HG02798 (cell line): Measurements from ENCODE around the gene MGST1.

Experiments used
- ATAC-seq: cut with Tn5 transposase; IDR thresholded peaks from one replicate; pipeline ENCODE4 v1.9.1; 2021; ENCODE audit warnings: mild to moderate bottlenecking; ENCODE audit not compliant: unreplicated experiment, poor library complexity

Gene MGST1

DNA sequence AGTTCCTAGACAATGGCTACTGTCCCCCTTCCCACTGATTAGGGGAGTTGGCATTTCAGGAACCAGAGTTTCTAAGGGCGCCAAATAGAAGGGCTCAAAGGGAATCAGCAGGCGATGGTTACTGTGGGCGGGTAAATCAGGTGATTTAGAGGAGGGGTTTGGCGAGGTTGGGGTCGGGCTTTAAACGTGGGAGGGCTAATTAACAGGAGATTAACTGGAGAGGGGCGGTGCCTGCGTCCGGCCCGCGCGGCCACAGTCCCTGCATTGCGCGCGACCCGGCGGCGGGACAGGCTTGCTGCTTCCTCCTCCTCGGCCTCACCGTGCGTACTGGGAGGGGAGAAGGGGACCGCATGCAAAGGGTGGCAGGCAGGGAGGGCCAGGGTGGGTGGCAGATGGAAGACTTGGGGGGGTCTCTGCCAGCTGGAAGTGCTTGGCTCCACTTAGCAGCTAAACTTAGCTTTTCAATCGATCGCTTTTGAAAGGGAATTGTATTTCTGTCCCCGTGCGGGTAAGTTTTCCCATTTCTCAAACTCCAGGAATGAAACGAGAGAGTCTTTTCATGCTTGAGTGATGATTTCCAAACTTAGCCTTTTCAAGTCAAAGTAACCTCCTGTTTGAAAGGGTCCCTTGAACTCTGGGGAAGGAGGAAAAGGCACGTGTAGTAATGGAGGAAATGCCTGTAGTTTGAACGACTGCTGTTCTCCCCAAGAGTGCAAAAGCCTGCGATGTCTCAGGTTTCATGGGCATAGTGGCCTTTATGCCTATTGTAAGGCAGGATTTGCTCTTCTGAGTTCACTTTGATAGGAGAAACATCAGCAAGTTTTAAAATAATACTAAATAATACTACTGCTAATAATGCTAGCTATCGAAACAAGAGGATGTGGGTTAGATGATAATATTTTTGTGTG is at the start of gene MGST1:
Gene MGST1, plus strand, starts transcription at position 255 of the 908 bp plus-strand sequence. CDS start 6,608 bp downstream, outside the sequence.
- ATAC-seq = peak; percentile 66

DNA sequence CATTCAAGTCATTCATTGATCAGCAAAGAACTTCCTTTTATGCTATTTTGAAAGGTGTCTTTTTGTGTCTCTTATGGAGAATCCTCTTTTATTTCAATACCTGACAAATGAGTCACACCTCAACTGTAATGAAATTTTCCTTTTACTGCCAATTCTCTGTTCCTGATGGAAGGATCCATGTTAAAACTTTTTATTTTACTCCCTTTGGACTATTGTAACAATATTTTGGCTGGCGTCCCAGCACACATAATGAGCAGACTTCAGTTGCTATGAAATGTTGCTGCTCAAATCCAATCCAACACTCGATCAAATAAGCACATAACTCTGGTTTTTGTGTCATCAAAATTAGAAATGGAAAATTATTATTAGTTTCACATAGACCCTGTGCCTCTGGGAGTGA is 48.0 kb upstream of the MGST1 start:
- ATAC-seq = no peak

DNA sequence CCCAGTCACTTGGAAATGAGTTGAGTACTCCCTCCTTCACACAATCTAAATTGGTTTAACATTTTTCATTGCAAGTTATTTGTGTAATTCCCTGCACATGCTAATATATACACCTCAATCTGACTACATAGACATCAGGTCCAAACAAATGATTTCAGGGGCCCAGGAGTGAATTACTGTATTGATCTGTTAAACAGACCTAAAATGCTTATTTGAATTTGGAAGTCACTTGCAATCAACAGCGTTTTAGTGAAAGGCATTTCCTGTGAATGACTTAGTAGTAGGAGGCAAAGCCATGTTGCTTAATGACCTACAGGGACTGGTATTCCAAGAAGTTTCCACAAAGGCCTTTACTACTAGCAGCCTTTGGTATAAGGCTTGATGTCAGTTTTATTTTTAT is 47.3 kb upstream of the MGST1 start:
- no peak for ATAC-seq

DNA sequence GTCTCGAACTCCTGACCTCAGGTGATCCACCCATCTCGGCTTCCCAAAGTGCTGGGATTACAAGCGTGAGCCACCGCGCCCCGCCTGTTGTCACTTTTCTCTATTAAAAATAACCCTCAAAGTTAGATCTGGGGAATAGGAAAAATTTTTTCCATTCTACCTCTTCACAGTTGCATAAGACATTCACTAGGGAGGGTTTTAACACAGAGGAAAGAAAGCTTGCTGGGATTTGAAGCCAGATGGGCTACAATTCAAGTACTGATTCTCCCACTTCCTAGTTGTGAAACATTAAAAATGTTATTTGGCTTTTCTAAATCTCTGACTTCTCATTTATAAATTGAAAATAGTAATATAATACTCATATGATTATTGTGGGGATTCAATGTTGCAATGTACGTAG is 46.7 kb upstream of the MGST1 start:
- ATAC-seq = no peak

DNA sequence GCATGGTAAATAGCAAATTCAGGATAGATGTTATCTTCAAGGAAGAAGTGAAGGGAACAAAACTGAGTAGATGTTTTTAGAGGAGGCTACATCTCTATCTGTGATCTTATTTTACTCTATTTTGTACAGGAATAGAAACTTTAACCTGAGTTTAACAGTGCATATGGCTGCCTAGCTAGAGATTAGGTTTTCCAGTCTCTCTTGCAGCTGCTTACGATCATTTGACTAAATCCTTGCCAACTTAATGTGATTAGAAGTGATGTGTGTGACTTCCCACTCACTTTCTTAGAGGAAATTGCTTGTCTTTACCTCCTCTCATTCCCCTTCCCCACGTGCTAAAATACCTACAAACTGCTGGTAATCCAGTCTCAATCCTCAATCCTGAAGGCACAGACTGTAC is 43.5 kb upstream of the MGST1 start:
- no peak for ATAC-seq

- ATAC-seq = no peak
Measured at GRCh38 chr12:16307856-16308475, 39.5 kb upstream of the MGST1 start.

DNA sequence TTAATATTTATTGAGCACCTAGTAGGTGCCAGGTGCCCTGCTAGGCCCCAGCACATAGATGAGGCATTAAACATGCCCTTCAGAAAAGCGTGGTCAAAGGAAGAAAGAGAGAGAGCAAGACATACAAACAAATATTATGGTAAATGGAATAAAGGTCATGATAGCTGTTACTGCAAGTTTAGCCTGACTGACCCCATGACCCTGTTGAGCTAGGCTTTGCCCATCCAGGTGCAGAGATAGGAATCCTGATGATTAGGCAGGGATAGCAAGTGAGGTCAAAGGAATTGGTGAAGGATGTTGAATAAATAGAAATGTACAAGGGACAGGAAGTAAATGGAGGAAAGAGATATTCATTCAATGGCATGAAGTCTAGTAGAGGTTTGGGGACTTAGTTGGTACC is 36.5 kb upstream of the MGST1 start:
- no peak for ATAC-seq

GRCh38 chr12:16323010-16323409 is 24.4 kb upstream of the MGST1 start:
- no peak for ATAC-seq

DNA sequence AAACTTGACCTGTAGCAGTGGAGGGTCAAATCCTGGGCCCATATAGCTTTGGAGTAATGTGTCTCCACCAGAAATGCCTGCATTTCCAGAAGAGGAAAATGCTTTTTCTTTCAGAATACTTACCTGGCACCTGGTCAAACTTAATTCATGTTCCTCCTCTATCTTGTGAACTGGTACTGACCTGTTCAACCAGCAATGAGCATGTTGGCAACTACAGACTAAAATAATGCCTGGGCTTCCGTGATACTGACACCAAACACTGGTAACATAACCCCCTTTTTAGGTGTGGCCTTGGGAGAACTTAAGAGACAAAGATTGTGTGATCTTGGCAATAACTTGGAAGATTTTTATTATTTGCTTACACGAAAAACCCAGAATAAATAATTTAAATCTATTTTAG is 23.8 kb upstream of the MGST1 start:
- no peak for ATAC-seq

GRCh38 chr12:16324272-16324671 is 23.2 kb upstream of the MGST1 start:
- ATAC-seq = no peak

GRCh38 chr12:16324772-16325171 is 22.7 kb upstream of the MGST1 start:
- ATAC-seq = no peak

- ATAC-seq = no peak
Measured at GRCh38 chr12:16325426-16325825, 22.0 kb upstream of the MGST1 start.

GRCh38 chr12:16327963-16328362 is 19.5 kb upstream of the MGST1 start:
- ATAC-seq = no peak

GRCh38 chr12:16329594-16329993 is 17.9 kb upstream of the MGST1 start:
- no peak for ATAC-seq

GRCh38 chr12:16330560-16330959 is 16.9 kb upstream of the MGST1 start:
- ATAC-seq = no peak

GRCh38 chr12:16331998-16332397 is 15.4 kb upstream of the MGST1 start:
- ATAC-seq = no peak

GRCh38 chr12:16335838-16336237 is 11.6 kb upstream of the MGST1 start:
- no peak for ATAC-seq

- ATAC-seq = no peak
Measured at GRCh38 chr12:16344269-16344668, 3.2 kb upstream of the MGST1 start.

GRCh38 chr12:16345105-16345504 is 2.3 kb upstream of the MGST1 start:
- no peak for ATAC-seq

GRCh38 chr12:16346958-16347357 is 487 bp upstream of the MGST1 start:
- no peak for ATAC-seq

GRCh38 chr12:16348435-16349130 is 1.1 kb downstream of the MGST1 start:
- ATAC-seq = peak; percentile 58
